Measurements from ENCODE around the gene ATP6V1E1. TPM values are rescaled to one million over a fixed set of nuclear protein-coding genes. Genes with fewer than 3 reads are reported as not detected.

ATP6V1E1 gene
- 82.4 and 87.2 TPM in 2 replicates for total RNA-seq

GRCh38 chr22:17628406-17629172 is at the start of gene ATP6V1E1:
Gene ATP6V1E1, minus strand, starts transcription at chr22:17628749. Its CDS starts 114 bp downstream, at chr22:17628635.

DNA sequence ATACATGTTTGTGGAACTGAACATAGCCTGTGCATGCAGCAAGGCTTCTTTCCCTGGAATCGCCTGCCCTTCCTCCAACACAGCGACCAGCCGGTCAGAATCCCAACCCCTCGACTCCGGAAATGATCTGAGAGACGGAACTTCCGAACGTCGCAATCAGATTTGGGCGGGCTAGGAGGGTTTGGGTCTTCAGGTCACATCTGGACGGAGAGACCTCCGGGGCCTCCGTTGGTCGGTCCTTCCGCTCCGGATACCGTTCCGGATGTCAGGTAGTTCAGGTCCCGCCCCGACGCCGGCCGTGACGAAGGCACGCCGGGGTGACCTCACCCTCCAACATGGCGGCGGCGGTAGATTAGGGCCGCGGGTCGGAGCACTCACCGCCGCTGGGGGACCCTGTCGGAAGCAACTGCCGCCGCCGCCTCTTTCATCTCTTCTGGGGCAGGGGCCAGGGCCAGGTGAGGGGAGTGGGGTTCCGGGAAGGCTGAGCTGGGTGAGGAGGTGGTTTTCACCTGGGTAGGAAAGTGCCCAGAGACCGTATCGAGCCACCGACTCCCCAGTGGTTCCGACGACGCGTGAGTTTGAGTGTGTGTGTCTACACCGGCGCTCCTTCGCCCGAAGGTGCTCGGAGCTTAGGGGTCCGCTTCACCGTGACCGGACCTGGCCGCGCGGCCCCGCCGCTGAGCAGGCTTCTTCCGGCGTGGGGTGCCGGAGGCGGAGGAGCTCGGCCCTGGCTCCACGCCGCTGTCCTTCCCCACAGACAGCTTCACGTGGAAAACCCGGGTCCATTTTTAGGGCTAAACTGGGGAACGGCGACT is 10.1 kb upstream of the ATP6V1E1 start, which contains the start of gene BCL2L13:
Gene BCL2L13 (plus strand): TSS at position 326 of the 815 bp plus-strand sequence. CDS start 16,955 bp downstream, outside the sequence.

DNA sequence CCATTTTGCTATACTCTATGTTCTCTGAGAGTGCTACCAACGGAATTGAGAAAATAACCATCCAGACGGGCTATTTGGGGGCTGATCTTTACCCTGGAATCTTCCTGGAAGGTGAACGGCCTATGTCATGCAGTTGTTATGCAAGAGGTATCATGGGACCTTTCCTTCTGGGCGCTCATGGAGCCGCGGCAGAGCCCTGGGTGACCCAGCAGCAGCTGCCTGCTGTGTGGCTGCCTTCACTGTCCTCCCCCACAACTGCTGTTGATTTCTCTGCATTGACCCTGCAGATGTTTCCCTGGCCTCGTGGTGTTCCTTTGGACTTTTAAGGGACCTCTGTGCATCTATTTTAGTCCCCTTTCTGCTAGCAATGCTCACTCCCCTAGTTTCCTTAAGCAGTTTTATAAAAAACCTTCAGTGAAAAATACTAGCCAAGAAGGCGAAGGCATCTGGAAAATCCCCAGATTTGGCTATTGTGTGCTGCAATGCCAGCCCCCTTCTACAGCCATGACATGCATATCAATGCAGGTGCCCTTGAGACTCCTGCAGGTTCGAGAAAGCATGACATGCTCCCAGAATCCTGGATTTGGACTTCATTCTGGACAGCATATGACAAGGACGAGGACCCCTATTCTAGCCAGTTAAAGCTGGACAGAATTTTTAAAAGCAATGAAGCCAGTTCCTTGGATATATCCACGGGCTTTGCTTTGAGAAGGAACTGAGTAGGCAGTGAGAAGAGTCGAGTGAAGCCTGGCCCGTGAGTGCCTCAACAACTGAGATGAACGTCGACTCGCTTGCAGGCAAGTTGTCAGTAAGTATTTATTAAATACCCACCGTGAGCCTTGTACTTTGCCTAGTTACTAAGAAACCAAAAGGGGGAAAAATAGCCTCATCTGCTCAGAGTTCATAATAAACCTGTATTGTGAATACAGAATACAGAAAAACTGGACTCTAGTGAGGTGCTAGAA is 65.4 kb downstream of the ATP6V1E1 start, which contains the start of gene SLC25A18:
Gene SLC25A18 (plus strand): TSS at position 593 of the 965 bp plus-strand sequence. CDS start 16,447 bp downstream, outside the sequence.

Other genes starting within 250 kb of the ATP6V1E1 start
- gene SLC25A18, start 65.3 kb downstream of the ATP6V1E1 start, total RNA-seq: 0.23 TPM in 1 of 2 replicates, not detected in the other
- 49.8 and 50.4 TPM in 2 replicates for gene BCL2L13, start 10.0 kb upstream of the ATP6V1E1 start, total RNA-seq
- gene BID, start 145.7 kb upstream of the ATP6V1E1 start, total RNA-seq: 44.1 and 44.6 TPM in 2 replicates